Endothelial cell of umbilical vein (primary cell): Measurements from ENCODE around the gene PSMD13. TPM values are rescaled to one million over a fixed set of nuclear protein-coding genes. Genes with fewer than 3 reads are reported as not detected.

Experiments
- BruUV-seq: library from RNA; stranded (reverse); fragments of 400-500 nt; replicated peaks from 2 replicates; lab custom pipeline; 2021; lab: Mats Ljungman, UMichigan
- CTCF ChIA-PET: fragments of 300-600, 350-600 bp; sonication (Branson Sonifier 250); formaldehyde crosslinking; loops from one replicate; lab custom pipeline; 2021; ENCODE audit warnings: antibody characterized with exemption, inconsistent platforms; lab: Charles Lee
- POLR2A ChIA-PET: fragments of 300-600, 350-600 bp; sonication (Branson Sonifier 250); formaldehyde crosslinking; loops from one replicate; lab custom pipeline; 2021; ENCODE audit warnings: antibody characterized with exemption, inconsistent platforms; lab: Charles Lee
- DNase-seq: peaks from one replicate; pipeline ENCODE4 v3.0.0-alpha.2; 2011; ENCODE audit warnings: low read depth, low spot score
- FAIRE-seq: peaks from 2 replicates; lab custom pipeline; 2011; peaks lifted over from hg19 to GRCh38; lab: Jason Lieb, UNC
- H2AFZ ChIP-seq: 2 replicates; pipeline ENCODE4 v1.6.0; 2012; ENCODE audit warnings: low read depth, low read length, control low read depth, inconsistent platforms
- H3K27ac ChIP-seq: 2 replicates; pipeline ENCODE4 v1.5.1; 2011; ENCODE audit warnings: low read depth, mild to moderate bottlenecking, control low read depth, low read length, moderate library complexity; ENCODE audit not compliant: insufficient read depth
- H3K27me3 ChIP-seq, 2 experiments: 2 replicates each; pipeline versions ENCODE4 v1.6.0 to v1.6.1; 2011; ENCODE audit warnings: low read length in 2 of 2, mixed read lengths in 1 of 2; ENCODE audit not compliant: control insufficient read depth in 2 of 2, insufficient read depth in 2 of 2
- H3K36me3 ChIP-seq, 2 experiments: 2 replicates in 1 of 2; 3 replicates in 1 of 2; pipeline ENCODE4 v1.5.1; 2011; ENCODE audit warnings: low read length in 2 of 2, mild to moderate bottlenecking in 1 of 2, moderate library complexity in 1 of 2; ENCODE audit not compliant: control insufficient read depth in 2 of 2, insufficient read depth in 2 of 2; ENCODE audit errors: extremely low read depth in 1 of 2
- H3K4me1 ChIP-seq: 3 replicates; pipeline ENCODE4 v1.5.1; 2011; ENCODE audit warnings: mild to moderate bottlenecking, low read length; ENCODE audit not compliant: control insufficient read depth, insufficient read depth; ENCODE audit errors: extremely low read depth
- H3K4me2 ChIP-seq: 2 replicates; pipeline ENCODE4 v1.6.1; 2011; ENCODE audit warnings: low read length, control low read depth, mixed read lengths; ENCODE audit not compliant: insufficient read depth
- H3K4me3 ChIP-seq, 3 experiments: fragments of 200-600 bp in 1 of 3; sonication (generic), shearing (Covaris generic) in 1 of 3; replicated peaks in 1 of 3; 2 replicates each; pipeline ENCODE4 v1.5.1; 2011 to 2016; ENCODE audit warnings: control low read depth in 3 of 3, low read length in 3 of 3, mild to moderate bottlenecking in 2 of 3, inconsistent platforms in 1 of 3, low read depth in 1 of 3, moderate library complexity in 1 of 3; ENCODE audit not compliant: insufficient read depth in 1 of 3
- H3K79me2 ChIP-seq: 2 replicates; pipeline ENCODE4 v1.6.0; 2012; ENCODE audit warnings: low read length, inconsistent platforms; ENCODE audit not compliant: control insufficient read depth, insufficient read depth
- H3K9ac ChIP-seq: replicated peaks from 2 replicates; pipeline ENCODE3; 2011; ENCODE audit warnings: low read length, control low read depth; ENCODE audit not compliant: insufficient read depth; ENCODE audit errors: extremely low read depth
- H3K9me1 ChIP-seq: replicated peaks from 3 replicates; pipeline ENCODE4 v1.6.0; 2011; ENCODE audit warnings: mild to moderate bottlenecking, low read length; ENCODE audit not compliant: control insufficient read depth, insufficient read depth; ENCODE audit errors: extremely low read depth
- H3K9me3 ChIP-seq: replicated peaks from 2 replicates; pipeline ENCODE4 v1.5.1; 2012; ENCODE audit warnings: low read length, inconsistent platforms; ENCODE audit not compliant: control insufficient read depth, insufficient read depth
- H4K20me1 ChIP-seq: replicated peaks from 2 replicates; pipeline ENCODE3; 2011; ENCODE audit warnings: mild to moderate bottlenecking, low read length; ENCODE audit not compliant: control insufficient read depth, insufficient read depth; ENCODE audit errors: extremely low read depth
- EZH2 ChIP-seq: IDR thresholded peaks from 2 replicates; pipeline ENCODE4 v1.6.1; 2012; ENCODE audit warnings: borderline replicate concordance, low read depth, mild to moderate bottlenecking, moderate library complexity, low read length, inconsistent platforms; ENCODE audit not compliant: severe bottlenecking
- FOS ChIP-seq: IDR thresholded peaks from 2 replicates; pipeline ENCODE4 v1.6.1; 2011; ENCODE audit warnings: mild to moderate bottlenecking, low read length, moderate library complexity, borderline replicate concordance; ENCODE audit not compliant: insufficient read depth
- GATA2 ChIP-seq: IDR thresholded peaks from 2 replicates; pipeline ENCODE4 v1.7.0; 2011; ENCODE audit warnings: low read depth, mild to moderate bottlenecking, moderate library complexity, mixed read lengths, low read length; ENCODE audit not compliant: insufficient read length, insufficient read depth
- JUN ChIP-seq: IDR thresholded peaks from 2 replicates; pipeline ENCODE4 v1.6.1; 2011; ENCODE audit warnings: borderline replicate concordance, low read depth; ENCODE audit not compliant: insufficient read length, insufficient read depth
- MYC ChIP-seq: IDR thresholded peaks from one replicate; pipeline ENCODE4 v1.6.1; 2011; ENCODE audit warnings: mild to moderate bottlenecking, low read depth, low read length
- POLR2A ChIP-seq: IDR thresholded peaks from 2 replicates; pipeline ENCODE4 v1.6.1; 2012; ENCODE audit warnings: low read depth, mild to moderate bottlenecking, control low read depth, low read length
- POLR2AphosphoS5 ChIP-seq: IDR thresholded peaks from 2 replicates; pipeline ENCODE4 v1.6.1; 2012; ENCODE audit warnings: low read depth, mild to moderate bottlenecking, control low read depth, low read length, moderate library complexity; ENCODE audit not compliant: insufficient read depth
- dilution Hi-C: fragments of 300-500 bp; cut with MboI; formaldehyde crosslinking; loops from one replicate; pipeline ENCODE4 v1.15.0; 2019; ENCODE audit warnings: low sequenced_read_pairs; ENCODE audit not compliant: extremely low pct_ligation_motif_present
- intact Hi-C: fragments of 100-400 bp; cut with micrococcal nuclease; formaldehyde crosslinking; loops from one replicate; pipeline ENCODE4 v1.10.0; 2022
- polyA plus RNA-seq, 4 experiments: library from polyadenylated mRNA; depleted of rRNA in 3 of 4; stranded (reverse) in 3 of 4; unstranded in 1 of 4; fragments of >200 nt; gene quantifications; 2 replicates each; pipeline versions ENCODE4 v1.2.1 to v1.2.3, GENCODE V29; 2011 to 2012; ENCODE audit warnings: missing spikeins in 1 of 4
- total RNA-seq: library from RNA; stranded (reverse); gene quantifications from 2 replicates; pipeline ENCODE4 v1.2.3, GENCODE V29; 2021
- TF ChIP-seq, protein P1 (sequence below), 2 donors: IDR thresholded peaks; 1 replicate in 1 of 2; 2 replicates in 1 of 2; pipeline ENCODE4 v1.5.1; 2011; ENCODE audit warnings: low read length in 2 of 2, mild to moderate bottlenecking in 2 of 2, moderate library complexity in 2 of 2, control low read depth in 1 of 2, inconsistent platforms in 1 of 2, low read depth in 1 of 2; ENCODE audit not compliant: insufficient read depth in 1 of 2; ENCODE audit errors: extremely low read depth in 1 of 2
- TF ChIP-seq, protein P2 (sequence below): IDR thresholded peaks from 2 replicates; pipeline ENCODE4 v1.6.1; 2011; ENCODE audit not compliant: insufficient read depth, insufficient read length

The PSMD13 gene
- total and polyA plus RNA-seq, 2 donors (not counting 3 experiments of a cell fraction or from before 2014, with no cell fraction given) = 168 to 214 TPM

DNA sequence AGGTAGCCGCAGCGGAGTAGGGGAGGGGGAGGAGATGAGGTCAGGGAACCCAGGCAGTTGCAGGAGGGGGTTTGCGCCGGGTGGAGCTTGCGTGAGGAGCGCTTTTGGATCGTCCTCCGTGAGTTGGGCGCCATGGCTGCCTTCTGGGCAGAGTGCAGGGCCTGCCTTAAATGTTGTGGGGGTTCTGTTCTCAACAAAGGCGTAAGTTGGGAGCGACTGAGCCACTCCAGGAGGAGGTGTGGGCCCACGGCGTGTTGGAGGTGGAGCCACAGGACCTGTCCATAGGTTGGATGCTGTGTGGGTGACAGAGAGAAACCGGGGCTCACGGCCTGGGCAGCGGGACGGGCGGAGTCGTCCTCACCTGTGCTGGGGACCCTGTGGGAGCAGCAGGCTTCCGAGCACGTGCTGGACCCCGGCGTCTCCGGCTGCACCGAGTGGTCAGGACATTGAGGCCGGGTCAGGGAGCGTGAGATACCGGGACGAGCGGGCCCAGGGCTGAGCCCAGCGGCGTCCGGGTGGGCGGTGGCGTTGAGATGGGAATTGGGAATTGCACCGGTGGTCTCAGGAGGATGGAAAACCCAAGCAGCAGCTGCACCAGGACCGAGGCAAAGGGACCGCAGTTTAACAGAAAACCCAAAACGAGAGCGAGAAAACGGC is 51.2 kb downstream of the PSMD13 start:
- dilution Hi-C loops = no loop called here
- no peak for DNase-seq
- H3K4me3 ChIP-seq = peak overlapping the region; percentile 4 to 58 (median 7)
- no TSS peak for BruUV-seq
- H3K36me3 ChIP-seq = peaks cover 0 to 1% of the 10 kb centered on the region in 2 experiments
- CTCF ChIA-PET = interaction anchor here (1.5 kb wide), 1 partner anchor 37 kb away, joined by 3 read pairs; no protein-coding TSS in a partner anchor
- no peak overlapping the region for H3K9ac ChIP-seq
- no peak overlapping the region for H3K27ac ChIP-seq
- H3K4me1 ChIP-seq = peaks cover 3% of the 10 kb centered on the region
- FAIRE-seq = no peak
- peak overlapping the region; percentile 11 for H3K4me2 ChIP-seq
- H3K27me3 ChIP-seq = peaks cover 8 to 10% of the 10 kb centered on the region in 2 experiments
- no peaks in the 10 kb centered on the region for H3K9me1 ChIP-seq
- H4K20me1 ChIP-seq = no peaks in the 10 kb centered on the region
- TF ChIP-seq FOS = no peak
- TF ChIP-seq GATA2 = no peak
- no peak for TF ChIP-seq MYC
- TF ChIP-seq POLR2AphosphoS5 = no peak
- TF ChIP-seq, protein P1, sequence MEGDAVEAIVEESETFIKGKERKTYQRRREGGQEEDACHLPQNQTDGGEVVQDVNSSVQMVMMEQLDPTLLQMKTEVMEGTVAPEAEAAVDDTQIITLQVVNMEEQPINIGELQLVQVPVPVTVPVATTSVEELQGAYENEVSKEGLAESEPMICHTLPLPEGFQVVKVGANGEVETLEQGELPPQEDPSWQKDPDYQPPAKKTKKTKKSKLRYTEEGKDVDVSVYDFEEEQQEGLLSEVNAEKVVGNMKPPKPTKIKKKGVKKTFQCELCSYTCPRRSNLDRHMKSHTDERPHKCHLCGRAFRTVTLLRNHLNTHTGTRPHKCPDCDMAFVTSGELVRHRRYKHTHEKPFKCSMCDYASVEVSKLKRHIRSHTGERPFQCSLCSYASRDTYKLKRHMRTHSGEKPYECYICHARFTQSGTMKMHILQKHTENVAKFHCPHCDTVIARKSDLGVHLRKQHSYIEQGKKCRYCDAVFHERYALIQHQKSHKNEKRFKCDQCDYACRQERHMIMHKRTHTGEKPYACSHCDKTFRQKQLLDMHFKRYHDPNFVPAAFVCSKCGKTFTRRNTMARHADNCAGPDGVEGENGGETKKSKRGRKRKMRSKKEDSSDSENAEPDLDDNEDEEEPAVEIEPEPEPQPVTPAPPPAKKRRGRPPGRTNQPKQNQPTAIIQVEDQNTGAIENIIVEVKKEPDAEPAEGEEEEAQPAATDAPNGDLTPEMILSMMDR (IDR thresholded peaks at IDR 0.05; ENCODE audit: extremely low read depth in 1 of 2, insufficient read depth in 1 of 2, low read depth in 1 of 2, low read length in 2 of 2) = no peak
- no peak for TF ChIP-seq JUN
- no peak for TF ChIP-seq EZH2
- TF ChIP-seq, protein P2, sequence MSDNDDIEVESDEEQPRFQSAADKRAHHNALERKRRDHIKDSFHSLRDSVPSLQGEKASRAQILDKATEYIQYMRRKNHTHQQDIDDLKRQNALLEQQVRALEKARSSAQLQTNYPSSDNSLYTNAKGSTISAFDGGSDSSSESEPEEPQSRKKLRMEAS = no peak
- no peak for TF ChIP-seq POLR2A
- intact Hi-C loops = no loop called here
- no peaks in the 10 kb centered on the region for H3K9me3 ChIP-seq
- peak overlapping the region; percentile 83 for H2AFZ ChIP-seq
- no peaks in the 10 kb centered on the region for H3K79me2 ChIP-seq
- POLR2A ChIA-PET = no interaction called here
